GM19099 (cell line): ENCODE results near the gene EDIL3.

ENCODE experiments used
- POLR2A ChIP-seq: IDR thresholded peaks from 3 replicates; pipeline ENCODE4 v1.6.1; 2011; ENCODE audit warnings: low read depth; ENCODE audit not compliant: insufficient read length; ENCODE audit errors: extremely low read depth

The EDIL3 gene

GRCh38 chr5:84191281-84191680 is 193.4 kb downstream of the EDIL3 start:
- no peak for TF ChIP-seq POLR2A

GRCh38 chr5:84184857-84185256 is 199.8 kb downstream of the EDIL3 start:
- no peak for TF ChIP-seq POLR2A

GRCh38 chr5:84181093-84181492 is 203.6 kb downstream of the EDIL3 start:
- TF ChIP-seq POLR2A: no peak

GRCh38 chr5:84168841-84169240 is 215.8 kb downstream of the EDIL3 start:
- TF ChIP-seq POLR2A: no peak

- no peak for TF ChIP-seq POLR2A
These were observed 221.0 kb downstream of the EDIL3 start for GRCh38 chr5:84163671-84164070.

- TF ChIP-seq POLR2A: no peak
These were observed 222.0 kb downstream of the EDIL3 start for GRCh38 chr5:84162695-84163094.

GRCh38 chr5:84149094-84149493 is 235.6 kb downstream of the EDIL3 start:
- TF ChIP-seq POLR2A: no peak

GRCh38 chr5:84148651-84149050 is 236.0 kb downstream of the EDIL3 start:
- no peak for TF ChIP-seq POLR2A

GRCh38 chr5:84137541-84137940 is 247.1 kb downstream of the EDIL3 start:
- no peak for TF ChIP-seq POLR2A

- TF ChIP-seq POLR2A: no peak
These were observed 253.3 kb downstream of the EDIL3 start for GRCh38 chr5:84131372-84131771.

- TF ChIP-seq POLR2A: no peak
These were observed 254.6 kb downstream of the EDIL3 start for GRCh38 chr5:84130006-84130580.

- TF ChIP-seq POLR2A: no peak
These were observed 259.5 kb downstream of the EDIL3 start for GRCh38 chr5:84125216-84125615.

GRCh38 chr5:84119252-84119651 is 265.4 kb downstream of the EDIL3 start:
- no peak for TF ChIP-seq POLR2A

GRCh38 chr5:84118551-84118950 is 266.1 kb downstream of the EDIL3 start:
- no peak for TF ChIP-seq POLR2A

GRCh38 chr5:84115727-84116126 is 269.0 kb downstream of the EDIL3 start:
- TF ChIP-seq POLR2A: no peak

- no peak for TF ChIP-seq POLR2A
These were observed 271.2 kb downstream of the EDIL3 start for GRCh38 chr5:84113246-84114105.
